ENCODE measurements around the gene NAP1L2.
"Not testable (repeated sequence)": the region's sequence is repeated elsewhere in the genome, so short reads cannot be mapped to it uniquely, and the experiment has no call there.

Gene NAP1L2, protein sequence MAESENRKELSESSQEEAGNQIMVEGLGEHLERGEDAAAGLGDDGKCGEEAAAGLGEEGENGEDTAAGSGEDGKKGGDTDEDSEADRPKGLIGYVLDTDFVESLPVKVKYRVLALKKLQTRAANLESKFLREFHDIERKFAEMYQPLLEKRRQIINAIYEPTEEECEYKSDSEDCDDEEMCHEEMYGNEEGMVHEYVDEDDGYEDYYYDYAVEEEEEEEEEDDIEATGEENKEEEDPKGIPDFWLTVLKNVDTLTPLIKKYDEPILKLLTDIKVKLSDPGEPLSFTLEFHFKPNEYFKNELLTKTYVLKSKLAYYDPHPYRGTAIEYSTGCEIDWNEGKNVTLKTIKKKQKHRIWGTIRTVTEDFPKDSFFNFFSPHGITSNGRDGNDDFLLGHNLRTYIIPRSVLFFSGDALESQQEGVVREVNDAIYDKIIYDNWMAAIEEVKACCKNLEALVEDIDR
- total RNA-seq: 9.4 to 27.1 reads per million in 2 donors

DNA sequence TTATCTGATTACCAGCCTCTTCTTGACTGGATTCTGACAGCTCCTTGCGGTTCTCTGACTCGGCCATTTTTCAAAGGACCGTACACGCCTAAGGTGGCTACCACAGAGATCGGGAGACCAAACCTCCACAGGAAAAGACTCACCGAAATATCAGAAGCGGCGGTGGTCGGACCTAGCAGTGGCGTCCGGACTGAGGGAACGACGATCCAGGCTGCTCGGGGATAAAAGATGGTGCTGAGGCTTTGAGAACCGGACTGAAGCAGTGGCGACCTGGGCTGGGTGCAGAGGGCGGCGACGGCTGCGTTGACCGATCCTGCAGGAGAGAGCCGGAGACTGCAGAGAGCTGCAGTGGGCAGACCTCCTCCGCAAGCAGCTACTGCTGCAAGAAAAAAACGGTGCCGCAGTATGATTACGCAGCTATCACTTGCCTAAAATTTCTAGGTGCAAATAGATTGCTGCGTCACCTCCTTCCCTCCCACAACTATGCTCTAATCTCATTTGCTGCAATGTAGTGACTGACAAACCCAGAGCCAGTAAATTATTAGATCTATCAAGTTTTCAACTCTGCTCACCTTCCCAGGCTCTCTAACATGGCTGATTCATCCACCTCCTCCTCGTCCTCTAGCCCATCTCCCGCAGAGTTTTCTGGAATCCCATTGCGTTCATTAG is at the start of gene NAP1L2:
Gene NAP1L2 (minus strand): TSS at position 426 of the 669 bp plus-strand sequence. CDS start 359 bp downstream, at position 67.
- DNase-seq: peak in 4 of 5 experiments; percentile 19 to 87 (median 36)

DNA sequence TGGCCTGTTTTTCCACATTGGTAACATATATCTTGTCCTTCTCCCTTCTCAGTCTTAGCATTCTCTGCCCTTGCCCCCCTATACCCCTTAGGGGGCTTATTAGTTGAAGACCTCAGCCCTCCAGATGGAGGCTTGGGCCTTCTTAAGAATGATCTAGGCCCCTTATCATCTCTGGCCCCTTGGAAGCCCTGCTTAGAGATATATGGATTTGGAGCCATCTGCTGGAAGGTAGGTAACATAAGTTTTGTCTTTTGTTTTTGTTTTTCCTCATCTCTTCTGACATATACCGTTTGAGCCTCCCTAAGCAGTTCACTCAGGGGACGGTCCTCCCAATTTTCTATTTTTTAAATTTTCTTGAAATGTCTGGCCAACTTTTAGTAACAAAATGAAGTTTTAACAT is 48.3 kb upstream of the NAP1L2 start:
- peak in 1 of 5 experiments; percentile 11 for DNase-seq

DNA sequence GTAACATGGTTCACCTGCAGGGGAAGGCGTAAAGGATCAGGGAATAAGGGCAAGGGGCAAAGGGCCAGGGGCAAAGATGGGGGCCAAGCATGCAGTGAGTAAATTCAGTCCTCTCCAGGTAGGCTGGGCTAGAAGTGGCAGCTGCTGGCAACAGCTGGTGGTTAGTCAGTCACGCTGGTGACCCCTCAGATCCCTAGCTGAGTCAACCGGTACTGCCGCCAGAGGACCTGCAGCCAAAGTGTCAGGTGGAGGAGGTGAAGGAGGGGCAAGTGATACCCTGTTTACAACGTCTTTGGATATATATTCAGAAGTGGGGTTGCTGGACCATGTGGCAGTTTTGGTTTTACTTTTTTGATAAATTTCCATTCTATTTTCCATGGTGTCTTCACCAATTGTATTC is 24.6 kb upstream of the NAP1L2 start:
- no peak for DNase-seq

DNA sequence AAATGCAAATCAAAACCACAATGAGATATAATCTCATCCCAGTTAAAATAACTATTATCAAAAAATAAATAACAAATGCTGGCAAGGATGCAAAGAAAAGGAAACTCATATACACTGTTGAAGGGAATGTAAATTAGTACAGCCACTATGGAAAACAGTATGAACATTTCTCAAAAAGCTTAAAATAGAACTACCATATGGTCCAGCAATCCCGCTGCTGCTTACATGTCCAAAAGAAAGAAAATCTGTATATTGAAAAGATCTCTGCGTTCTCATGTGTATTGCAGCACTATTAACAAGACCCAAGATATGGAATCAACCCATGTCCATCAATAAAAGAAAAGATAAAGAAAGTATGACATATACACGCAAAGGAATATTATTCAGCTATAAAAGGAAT is 3.0 kb upstream of the NAP1L2 start:
- DNase-seq: no peak

DNA sequence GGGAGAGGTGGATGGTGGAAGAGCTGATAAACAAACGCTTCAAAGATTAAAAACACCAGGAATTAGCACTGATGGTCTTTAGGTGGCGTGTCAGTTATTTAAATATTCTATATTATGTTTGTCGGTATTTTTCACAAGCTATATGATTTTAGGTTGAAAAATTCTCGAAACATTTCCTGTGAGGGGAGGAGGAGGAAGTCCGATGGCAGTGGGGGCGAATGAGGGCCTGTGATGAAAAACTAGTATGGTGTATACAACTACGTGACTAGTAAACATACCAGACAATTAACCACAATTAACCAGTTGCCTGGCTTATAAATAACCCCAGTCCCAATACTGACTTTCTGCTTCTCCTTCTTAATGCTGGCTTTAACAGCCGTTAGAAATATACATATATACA is 595 bp upstream of the NAP1L2 start:
- peak in 2 of 5 experiments; percentile 12 to 57 for DNase-seq

DNA sequence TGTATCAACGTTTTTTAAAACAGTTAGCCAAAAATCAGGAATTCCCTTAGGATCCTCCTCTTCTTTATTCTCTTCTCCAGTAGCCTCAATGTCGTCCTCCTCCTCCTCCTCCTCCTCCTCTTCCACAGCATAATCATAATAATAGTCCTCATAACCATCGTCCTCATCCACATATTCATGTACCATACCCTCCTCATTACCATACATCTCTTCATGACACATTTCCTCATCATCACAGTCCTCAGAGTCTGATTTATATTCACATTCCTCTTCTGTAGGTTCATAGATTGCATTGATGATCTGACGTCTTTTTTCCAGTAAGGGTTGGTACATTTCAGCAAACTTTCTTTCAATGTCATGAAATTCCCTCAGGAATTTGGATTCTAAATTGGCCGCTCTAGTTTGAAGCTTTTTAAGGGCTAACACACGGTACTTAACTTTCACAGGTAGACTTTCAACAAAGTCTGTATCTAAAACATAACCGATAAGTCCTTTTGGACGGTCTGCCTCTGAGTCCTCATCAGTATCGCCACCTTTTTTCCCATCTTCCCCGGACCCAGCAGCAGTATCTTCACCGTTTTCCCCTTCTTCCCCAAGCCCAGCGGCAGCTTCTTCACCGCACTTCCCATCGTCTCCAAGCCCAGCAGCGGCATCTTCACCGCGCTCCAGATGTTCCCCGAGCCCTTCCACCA is 771 bp downstream of the NAP1L2 start:
- DNase-seq: no peak

DNA sequence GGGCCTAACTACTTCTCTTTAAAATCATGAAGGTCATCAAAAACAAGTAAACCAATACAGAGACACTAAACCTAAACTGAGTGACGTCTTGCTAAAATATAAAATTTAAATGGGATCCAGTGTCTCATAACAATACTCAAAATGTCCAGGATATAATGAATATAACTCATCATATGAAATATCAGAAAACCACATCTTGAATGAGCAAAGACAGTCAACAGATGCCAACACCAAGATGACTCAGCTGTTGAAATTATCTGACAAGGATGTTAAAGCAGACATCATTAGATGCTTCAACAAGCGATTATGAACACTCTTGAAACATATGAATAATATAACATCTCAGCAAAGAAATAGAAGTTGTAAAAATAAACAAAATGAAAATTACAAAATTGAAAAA is 8.3 kb downstream of the NAP1L2 start:
- DNase-seq: peak in 1 of 5 experiments; percentile 50

DNA sequence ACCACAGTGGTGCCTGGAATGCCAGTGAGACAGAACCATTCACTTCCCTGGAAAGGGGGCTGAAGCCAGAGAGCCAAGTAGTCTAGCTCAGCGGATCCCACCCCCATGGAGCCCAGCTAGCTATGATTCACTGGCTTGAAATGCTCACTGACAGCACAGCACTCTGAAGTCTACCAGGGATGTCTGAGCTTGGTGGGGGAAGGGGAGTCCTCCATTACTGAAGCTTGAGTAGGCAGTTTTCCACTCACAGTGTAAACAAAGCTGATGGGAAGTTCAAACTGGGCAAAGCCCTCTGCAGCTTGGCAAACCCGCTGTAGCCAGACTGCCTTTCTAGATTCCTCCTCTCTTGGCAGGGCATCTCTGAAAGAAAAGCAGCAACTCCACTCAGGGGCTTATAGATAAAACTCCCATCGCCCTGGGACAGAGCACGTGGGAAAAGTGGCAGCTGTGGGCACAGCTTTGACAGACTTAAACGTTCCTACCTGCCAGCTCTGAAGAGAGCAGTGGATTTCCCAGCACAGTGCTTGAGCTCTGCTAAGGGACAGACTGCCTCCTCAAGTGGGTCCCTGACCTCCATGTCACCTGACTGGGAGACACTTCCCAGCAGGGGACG is 32.0 kb downstream of the NAP1L2 start:
- no peak for DNase-seq

DNA sequence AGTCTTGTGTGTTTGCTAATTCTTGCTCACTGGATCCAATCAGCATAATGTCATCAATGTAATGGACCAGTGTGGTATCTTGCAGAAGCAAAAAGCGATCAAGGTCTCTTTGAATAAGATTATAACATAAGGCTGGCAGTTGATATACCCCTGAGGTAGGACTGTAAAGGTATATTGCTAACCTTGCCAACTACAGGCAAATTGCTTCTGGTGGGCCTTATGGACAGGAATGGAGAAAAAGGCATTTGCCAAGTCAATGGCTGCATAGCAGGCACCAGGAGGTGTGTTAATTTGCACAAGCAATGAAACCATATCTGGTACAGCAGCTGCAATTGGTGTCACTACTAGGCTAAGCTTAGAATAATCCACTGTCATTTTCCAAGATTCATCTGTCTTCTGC is 45.7 kb downstream of the NAP1L2 start:
- not testable (repeated sequence) for DNase-seq
